Body of pancreas (tissue), 4 donors: ENCODE measurements around the gene IVNS1ABP.

Experiments used
- CTCF ChIP-seq, 7 experiments: fragments of 450-650 bp in 4 of 7; fragments of 200-600 bp in 3 of 7; sonication (generic) in 3 of 7; IDR thresholded peaks; one replicate each; pipeline ENCODE4 v1.5.1; 2016 to 2019; ENCODE audit warnings: antibody characterized with exemption in 7 of 7
- POLR2A ChIP-seq, 3 donors: fragments of 450-650 bp; IDR thresholded peaks; one replicate each; pipeline ENCODE4 v1.6.1; 2016; ENCODE audit warnings: antibody characterized with exemption in 3 of 3, mild to moderate bottlenecking in 2 of 3

- TF ChIP-seq CTCF (IDR thresholded peaks at IDR 0.05) (no peak), POLR2A (IDR thresholded peaks at IDR 0.05) (no peak)
These were observed 8.4 kb upstream of the IVNS1ABP start for GRCh38 chr1:185325413-185325812.
